WI38 (cell line): ENCODE measurements around the gene C15orf40.
"Not testable (repeated sequence)": the region's sequence is repeated elsewhere in the genome, so short reads cannot be mapped to it uniquely, and the experiment has no call there.

ENCODE experiments used
- H3K4me3 ChIP-seq: 2 replicates; pipeline ENCODE4 v1.5.1; 2011; ENCODE audit warnings: low read depth, mild to moderate bottlenecking, control low read depth, low read length
- TF ChIP-seq, protein P1 (sequence below): IDR thresholded peaks from 2 replicates; pipeline ENCODE4 v1.5.1; 2012; ENCODE audit warnings: low read depth, mild to moderate bottlenecking, control low read depth, low read length

C15orf40 gene

DNA sequence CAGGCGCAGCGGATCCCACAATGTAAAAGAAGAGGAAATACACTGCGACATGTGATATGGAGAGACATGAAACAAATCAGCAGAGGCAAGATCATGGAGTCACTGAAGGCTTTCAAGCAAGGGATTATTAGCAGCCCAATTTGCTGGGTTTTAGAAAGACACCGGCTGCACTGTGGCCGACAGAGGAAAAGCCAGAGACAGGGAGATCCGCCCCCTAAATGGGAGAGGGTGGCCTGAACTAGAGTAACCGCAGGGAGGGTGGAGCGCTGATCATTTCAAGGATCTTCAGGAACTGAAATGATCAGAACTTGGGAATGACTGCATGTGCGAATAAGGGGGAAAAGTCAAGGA, 612 bp upstream of the C15orf40 start:
- TF ChIP-seq, protein P1, sequence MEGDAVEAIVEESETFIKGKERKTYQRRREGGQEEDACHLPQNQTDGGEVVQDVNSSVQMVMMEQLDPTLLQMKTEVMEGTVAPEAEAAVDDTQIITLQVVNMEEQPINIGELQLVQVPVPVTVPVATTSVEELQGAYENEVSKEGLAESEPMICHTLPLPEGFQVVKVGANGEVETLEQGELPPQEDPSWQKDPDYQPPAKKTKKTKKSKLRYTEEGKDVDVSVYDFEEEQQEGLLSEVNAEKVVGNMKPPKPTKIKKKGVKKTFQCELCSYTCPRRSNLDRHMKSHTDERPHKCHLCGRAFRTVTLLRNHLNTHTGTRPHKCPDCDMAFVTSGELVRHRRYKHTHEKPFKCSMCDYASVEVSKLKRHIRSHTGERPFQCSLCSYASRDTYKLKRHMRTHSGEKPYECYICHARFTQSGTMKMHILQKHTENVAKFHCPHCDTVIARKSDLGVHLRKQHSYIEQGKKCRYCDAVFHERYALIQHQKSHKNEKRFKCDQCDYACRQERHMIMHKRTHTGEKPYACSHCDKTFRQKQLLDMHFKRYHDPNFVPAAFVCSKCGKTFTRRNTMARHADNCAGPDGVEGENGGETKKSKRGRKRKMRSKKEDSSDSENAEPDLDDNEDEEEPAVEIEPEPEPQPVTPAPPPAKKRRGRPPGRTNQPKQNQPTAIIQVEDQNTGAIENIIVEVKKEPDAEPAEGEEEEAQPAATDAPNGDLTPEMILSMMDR: no peak
- peak overlapping the region; percentile 99 for H3K4me3 ChIP-seq

DNA sequence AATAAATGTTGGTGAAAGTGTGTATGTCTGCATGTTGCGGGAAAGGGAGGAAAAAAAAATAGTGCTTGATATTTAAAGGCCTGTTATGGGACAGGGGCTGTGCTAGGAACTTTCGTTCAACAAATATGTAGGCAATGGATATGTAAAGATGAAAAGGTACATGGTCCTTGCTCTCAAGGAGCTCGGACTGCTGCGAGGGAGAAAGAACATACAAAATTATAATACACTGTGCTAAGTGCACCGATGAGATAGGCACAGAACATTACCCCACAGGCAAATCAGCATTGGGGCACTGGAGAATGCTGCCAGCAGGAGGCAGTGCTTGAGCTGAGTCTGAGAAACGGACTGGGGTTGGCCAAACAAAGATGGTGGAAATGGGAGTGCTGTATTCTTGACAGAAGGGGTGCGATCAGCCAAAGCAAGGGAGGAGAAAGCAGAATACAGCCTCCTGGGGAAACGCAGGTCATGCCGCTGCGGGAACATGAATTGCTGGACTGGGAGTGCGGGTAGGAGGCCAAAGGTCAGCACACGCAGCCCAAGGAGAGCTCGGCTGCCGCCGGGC, 649 bp downstream of the C15orf40 start:
- TF ChIP-seq, protein P1: peak; percentile 87
- peak overlapping the region; percentile 99 for H3K4me3 ChIP-seq

DNA sequence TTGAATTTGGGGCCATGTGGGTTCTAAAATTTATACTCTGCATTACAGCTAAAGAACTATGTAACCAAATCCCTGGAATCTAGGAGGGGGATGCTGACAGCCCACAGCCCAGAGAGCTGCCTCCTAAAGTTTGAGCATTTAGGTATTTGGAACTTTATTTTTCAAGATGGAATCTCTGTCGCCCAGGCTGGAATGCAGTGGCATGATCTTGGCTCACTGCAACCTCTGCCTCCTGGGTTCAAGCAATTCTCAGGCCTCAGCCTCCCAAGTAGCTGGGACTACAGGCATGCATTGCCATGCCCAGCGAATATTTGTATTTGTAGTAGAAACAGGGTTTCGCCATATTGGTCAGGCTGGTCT, 10.8 kb downstream of the C15orf40 start:
- H3K4me3 ChIP-seq: not testable (repeated sequence)

DNA sequence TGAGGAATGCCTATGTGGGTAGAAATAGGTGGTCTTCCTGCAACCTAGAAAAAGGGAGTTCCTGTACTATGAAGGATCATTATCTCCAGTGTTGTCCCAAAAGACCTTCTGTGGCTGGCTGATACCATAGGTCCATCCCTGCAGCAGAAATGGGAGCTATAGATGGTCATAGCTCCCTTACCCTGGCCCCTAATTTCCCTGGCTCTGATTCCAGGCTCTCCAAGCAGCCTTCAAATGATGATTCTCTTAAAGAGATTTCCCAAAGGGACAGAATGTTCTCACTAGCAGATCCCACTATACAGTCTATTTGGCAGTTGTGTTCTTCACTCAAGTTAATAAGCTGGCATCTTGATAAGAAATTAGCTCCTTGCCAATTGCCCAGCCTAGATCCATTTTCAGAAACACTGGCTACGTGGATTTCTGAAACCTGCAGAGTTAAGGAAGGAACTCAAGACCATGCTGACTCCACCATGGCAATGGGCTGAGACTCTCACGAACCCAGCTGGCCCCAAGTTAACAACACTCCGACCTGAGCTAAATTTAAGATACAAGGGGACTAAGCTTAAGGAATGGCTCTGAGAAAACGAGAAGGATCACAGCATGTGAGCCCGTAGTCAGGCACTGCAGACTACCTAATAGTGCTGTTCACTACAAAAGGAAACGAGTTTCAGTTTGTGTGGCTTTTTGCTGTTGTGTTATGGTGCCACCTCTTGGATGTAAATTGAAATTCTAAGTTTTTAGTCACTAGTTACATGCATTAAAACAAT, 11.4 kb downstream of the C15orf40 start:
- TF ChIP-seq, protein P1: peak; percentile 28; the same call in 1 of the 2 replicates
- H3K4me3 ChIP-seq: peak overlapping the region; percentile 46

DNA sequence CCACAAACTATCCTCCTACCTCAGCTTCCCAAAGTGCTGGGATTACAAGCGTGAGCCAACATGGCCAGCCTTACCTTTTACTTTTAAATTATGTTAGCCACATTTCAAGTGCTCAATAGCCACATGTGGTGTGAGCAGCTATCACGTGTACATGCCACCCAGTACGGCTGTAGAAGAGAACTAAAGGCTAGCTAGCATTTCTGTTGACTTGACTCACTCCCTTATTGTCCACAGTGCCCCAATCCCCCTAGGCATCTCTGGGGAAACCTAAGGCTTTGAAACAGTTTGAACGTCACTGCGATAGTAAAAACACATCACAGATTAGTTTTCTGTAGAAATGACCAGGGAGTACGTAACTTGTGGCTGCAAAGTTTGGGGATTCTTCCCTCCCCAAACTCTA, 12.0 kb downstream of the C15orf40 start:
- no peak overlapping the region for H3K4me3 ChIP-seq
- TF ChIP-seq, protein P1: no peak

DNA sequence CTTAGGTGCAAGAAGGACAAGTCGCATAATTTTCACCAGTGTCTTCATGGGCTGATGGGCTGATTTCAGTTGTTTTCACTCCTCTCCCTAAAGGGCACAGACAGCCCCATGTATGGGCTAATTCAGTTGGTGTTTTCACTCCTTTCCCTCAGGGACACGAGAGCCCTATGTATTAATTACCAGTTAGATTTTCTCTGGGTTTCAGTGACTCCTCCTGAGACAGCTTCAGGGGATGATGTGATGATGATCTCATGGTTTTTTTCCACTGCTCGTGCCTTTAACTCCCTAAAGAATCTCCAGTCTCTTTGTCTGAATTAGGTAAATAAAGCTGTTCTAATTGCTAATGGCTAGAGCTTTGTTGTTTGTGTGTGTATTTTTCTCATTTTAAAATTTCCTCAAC, 15.5 kb downstream of the C15orf40 start:
- no peak overlapping the region for H3K4me3 ChIP-seq
- TF ChIP-seq, protein P1: no peak

DNA sequence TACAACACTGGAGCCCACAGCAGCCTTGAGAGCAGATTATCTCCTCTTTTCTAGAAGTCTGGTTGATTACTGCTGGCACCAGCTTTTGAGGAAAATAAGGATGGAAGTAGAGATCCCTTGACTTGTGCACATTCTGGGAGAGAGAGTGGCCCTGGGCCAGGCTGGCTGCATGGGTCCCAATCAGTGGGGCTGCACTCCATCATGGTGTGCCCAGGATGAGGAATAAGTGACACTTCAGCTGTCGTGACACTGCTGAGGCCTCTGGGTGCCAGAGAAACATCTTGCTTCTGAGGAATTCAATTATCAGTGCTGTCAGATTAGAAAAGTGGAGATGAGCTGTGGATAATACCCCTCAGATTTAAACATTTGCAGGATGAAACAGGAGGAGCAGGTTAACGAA, 16.4 kb downstream of the C15orf40 start:
- no peak overlapping the region for H3K4me3 ChIP-seq
- TF ChIP-seq, protein P1: no peak

DNA sequence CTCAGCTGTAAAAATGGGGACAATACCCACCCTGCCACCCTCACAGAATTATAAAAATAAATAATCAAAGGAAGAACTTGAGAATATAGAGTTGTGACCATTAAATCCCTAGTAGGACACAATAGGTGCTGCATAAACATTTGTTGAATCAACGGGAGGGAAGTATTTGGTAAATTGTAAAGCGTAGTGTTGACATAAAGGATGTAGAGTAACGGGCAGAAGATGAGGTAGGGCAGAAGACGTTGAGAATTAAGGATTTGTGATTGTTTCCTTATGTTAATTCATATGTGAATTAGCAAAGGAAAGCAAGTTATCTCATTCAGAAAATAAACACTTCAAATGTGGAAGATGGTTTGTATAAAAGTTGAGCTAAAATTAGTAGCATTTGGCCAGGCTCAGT, 18.3 kb downstream of the C15orf40 start:
- TF ChIP-seq, protein P1: no peak
- H3K4me3 ChIP-seq: no peak overlapping the region
